MM.1S (cell line): Measurements from ENCODE around the gene SLC26A5.
A peak's percentile ranks its signal among the peaks of the same experiment; 100 is the strongest.

Source experiments
- DNase-seq: peaks from one replicate; pipeline ENCODE4 v3.0.0-alpha.2; 2015
- H2AFZ ChIP-seq: fragments of 300-600 bp; sonication (generic); 2 replicates; pipeline ENCODE4 v1.6.0; 2016; ENCODE audit warnings: antibody characterized with exemption, low read length
- H3F3A ChIP-seq: fragments of 300-600 bp; sonication (generic); 2 replicates; pipeline ENCODE4 v1.6.1; 2016; ENCODE audit warnings: mild to moderate bottlenecking, antibody characterized with exemption, low read length, moderate library complexity, mixed read lengths; ENCODE audit not compliant: insufficient read depth
- H3K27ac ChIP-seq: fragments of 300-600 bp; sonication (generic); 2 replicates; pipeline ENCODE4 v1.5.1; 2016; ENCODE audit warnings: mild to moderate bottlenecking, low read length
- H3K27me3 ChIP-seq: fragments of 300-600 bp; sonication (generic); replicated peaks from 2 replicates; pipeline ENCODE4 v1.6.0; 2016; ENCODE audit warnings: low read length; ENCODE audit not compliant: insufficient read depth
- H3K36me3 ChIP-seq: fragments of 300-600 bp; sonication (generic); replicated peaks from 2 replicates; pipeline ENCODE4 v1.6.1; 2016; ENCODE audit warnings: mild to moderate bottlenecking, low read length, mixed read lengths; ENCODE audit not compliant: insufficient read depth
- H3K4me1 ChIP-seq: fragments of 300-600 bp; sonication (generic); 2 replicates; pipeline ENCODE4 v1.6.1; 2016; ENCODE audit warnings: low read length, mixed read lengths
- H3K4me2 ChIP-seq: fragments of 300-600 bp; sonication (generic); 2 replicates; pipeline ENCODE4 v1.6.0; 2016; ENCODE audit warnings: low read depth, low read length
- H3K4me3 ChIP-seq: fragments of 300-600 bp; sonication (generic); 2 replicates; pipeline ENCODE4 v1.5.1; 2016; ENCODE audit warnings: low read length, mixed read lengths
- H3K79me2 ChIP-seq: fragments of 300-600 bp; sonication (generic); 2 replicates; pipeline ENCODE4 v1.6.1; 2016; ENCODE audit warnings: mixed run types, low read length, mixed read lengths
- H3K9ac ChIP-seq: fragments of 300-600 bp; sonication (generic); 2 replicates; pipeline ENCODE4 v1.6.1; 2016; ENCODE audit warnings: low read length, mixed read lengths
- H3K9me2 ChIP-seq: fragments of 300-600 bp; sonication (generic); replicated peaks from 2 replicates; pipeline ENCODE4 v1.6.1; 2016; ENCODE audit warnings: mild to moderate bottlenecking, low read length, mixed read lengths; ENCODE audit not compliant: insufficient read depth
- H3K9me3 ChIP-seq: fragments of 300-600 bp; sonication (generic); replicated peaks from 2 replicates; pipeline ENCODE4 v1.6.1; 2016; ENCODE audit warnings: mild to moderate bottlenecking, low read length, mixed read lengths; ENCODE audit not compliant: insufficient read depth
- H4K20me1 ChIP-seq: fragments of 300-600 bp; sonication (generic); 2 replicates; pipeline ENCODE4 v1.6.1; 2016; ENCODE audit warnings: mild to moderate bottlenecking, low read length, moderate library complexity, mixed read lengths; ENCODE audit not compliant: insufficient read depth
- CTCF ChIP-seq: fragments of 300-600 bp; sonication (generic); IDR thresholded peaks from 2 replicates; pipeline ENCODE4 v1.5.1; 2016; ENCODE audit warnings: antibody characterized with exemption, low read length, mixed read lengths
- EZH2 ChIP-seq: fragments of 300-600 bp; sonication (generic); optimal IDR thresholded peaks from 2 replicates; pipeline ENCODE3; 2017; ENCODE audit warnings: low read depth, mild to moderate bottlenecking, antibody characterized with exemption, low read length, mixed read lengths
- EZH2phosphoT487 ChIP-seq: fragments of 300-600 bp; sonication (generic); IDR thresholded peaks from 2 replicates; pipeline ENCODE4 v1.6.1; 2018; ENCODE audit warnings: antibody characterized with exemption, low read length

SLC26A5 gene

GRCh38 chr7:103437623-103438022 is 8.4 kb downstream of the SLC26A5 start:
- H3F3A ChIP-seq: peaks cover 5% of the 10 kb centered on the region; the same call in 1 of the 2 replicates
- no peak for TF ChIP-seq EZH2phosphoT487
- no peak for TF ChIP-seq CTCF
- TF ChIP-seq EZH2: no peak
- H3K9me2 ChIP-seq: no peaks in the 10 kb centered on the region
- no peaks in the 10 kb centered on the region for H3K4me1 ChIP-seq
- no peaks in the 10 kb centered on the region for H3K9me3 ChIP-seq
- no peaks in the 10 kb centered on the region for H4K20me1 ChIP-seq
- no peak overlapping the region for H2AFZ ChIP-seq
- no peaks in the 10 kb centered on the region for H3K79me2 ChIP-seq
- peaks cover 70% of the 10 kb centered on the region for H3K27me3 ChIP-seq
- no peaks in the 10 kb centered on the region for H3K36me3 ChIP-seq
- H3K27ac ChIP-seq: no peak overlapping the region
- no peak for DNase-seq
- no peak overlapping the region for H3K9ac ChIP-seq
- no peak overlapping the region for H3K4me3 ChIP-seq
- H3K4me2 ChIP-seq: no peak overlapping the region

GRCh38 chr7:103432712-103433111 is 13.3 kb downstream of the SLC26A5 start:
- H3K27me3 ChIP-seq: peaks cover 79% of the 10 kb centered on the region
- H3K27ac ChIP-seq: no peak overlapping the region
- no peak overlapping the region for H3K4me3 ChIP-seq
- no peaks in the 10 kb centered on the region for H3K79me2 ChIP-seq
- H3F3A ChIP-seq: peaks cover 10% of the 10 kb centered on the region; the same call in 1 of the 2 replicates
- no peaks in the 10 kb centered on the region for H3K9me3 ChIP-seq
- no peak for TF ChIP-seq EZH2
- TF ChIP-seq CTCF: no peak
- TF ChIP-seq EZH2phosphoT487: peak; percentile 82; the same call in 1 of the 2 replicates
- no peaks in the 10 kb centered on the region for H3K9me2 ChIP-seq
- H2AFZ ChIP-seq: no peak overlapping the region
- H4K20me1 ChIP-seq: no peaks in the 10 kb centered on the region
- no peak overlapping the region for H3K9ac ChIP-seq
- no peaks in the 10 kb centered on the region for H3K4me1 ChIP-seq
- no peak overlapping the region for H3K4me2 ChIP-seq
- H3K36me3 ChIP-seq: no peaks in the 10 kb centered on the region
- peak; percentile 75 for DNase-seq

- TF ChIP-seq EZH2phosphoT487 (no peak), CTCF (no peak), EZH2 (no peak)
- no peak overlapping the region for H2AFZ ChIP-seq
Measured at GRCh38 chr7:103425177-103425576, 20.8 kb downstream of the SLC26A5 start.

More at GRCh38 chr7:103425177-103425576, 20.8 kb downstream of the SLC26A5 start:
- no peak overlapping the region for H3K27ac ChIP-seq
- H3K4me3 ChIP-seq: no peak overlapping the region
- peaks cover 22% of the 10 kb centered on the region for H3K27me3 ChIP-seq
- no peaks in the 10 kb centered on the region for H3K36me3 ChIP-seq
- no peak overlapping the region for H3K4me2 ChIP-seq
- no peaks in the 10 kb centered on the region for H4K20me1 ChIP-seq
- no peaks in the 10 kb centered on the region for H3K79me2 ChIP-seq
- H3F3A ChIP-seq: no peaks in the 10 kb centered on the region
- H3K9ac ChIP-seq: no peak overlapping the region
- H3K4me1 ChIP-seq: no peaks in the 10 kb centered on the region
- H3K9me3 ChIP-seq: no peaks in the 10 kb centered on the region
- no peaks in the 10 kb centered on the region for H3K9me2 ChIP-seq
- no peak for DNase-seq
